Measurements from ENCODE around the gene CD160. TPM values are rescaled to one million over a fixed set of nuclear protein-coding genes. Genes with fewer than 3 reads are reported as not detected.
A peak's percentile ranks its signal among the peaks of the same experiment; 100 is the strongest.

CD160 gene
- total RNA-seq, 1 donor from 2014 or later, result not detected

DNA sequence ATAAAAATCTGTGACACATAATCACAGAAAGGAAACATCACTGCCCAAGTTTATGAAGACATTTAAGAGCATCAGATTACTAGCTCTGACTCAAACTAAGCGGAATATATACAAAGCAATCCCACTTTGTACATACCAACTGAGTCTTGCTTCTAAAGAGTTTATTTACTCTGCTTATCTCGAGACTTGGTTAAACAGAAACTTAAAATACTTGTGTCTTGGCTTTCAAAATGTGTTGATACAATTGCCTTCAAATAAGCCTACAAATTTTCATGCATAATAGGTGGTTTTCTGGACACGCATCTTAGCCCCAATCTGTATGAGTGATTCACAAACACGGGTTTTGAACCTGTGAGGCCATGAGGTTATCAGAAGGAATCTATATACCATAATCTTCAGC is 21.0 kb downstream of the CD160 start:
- DNase-seq (ENCODE audit: low spot score in 2 of 2), result no peak
- Histone ChIP-seq H3K4me1 (no peaks in the 10 kb centered on the region), H3K9me3 (no peaks in the 10 kb centered on the region), H3K4me3 (no peak overlapping the region), H3K27ac (no peak overlapping the region), H3K36me3 (peaks cover 36 to 49% of the 10 kb centered on the region in 2 donors), H3K27me3 (no peaks in the 10 kb centered on the region)
- TF ChIP-seq, protein P1, sequence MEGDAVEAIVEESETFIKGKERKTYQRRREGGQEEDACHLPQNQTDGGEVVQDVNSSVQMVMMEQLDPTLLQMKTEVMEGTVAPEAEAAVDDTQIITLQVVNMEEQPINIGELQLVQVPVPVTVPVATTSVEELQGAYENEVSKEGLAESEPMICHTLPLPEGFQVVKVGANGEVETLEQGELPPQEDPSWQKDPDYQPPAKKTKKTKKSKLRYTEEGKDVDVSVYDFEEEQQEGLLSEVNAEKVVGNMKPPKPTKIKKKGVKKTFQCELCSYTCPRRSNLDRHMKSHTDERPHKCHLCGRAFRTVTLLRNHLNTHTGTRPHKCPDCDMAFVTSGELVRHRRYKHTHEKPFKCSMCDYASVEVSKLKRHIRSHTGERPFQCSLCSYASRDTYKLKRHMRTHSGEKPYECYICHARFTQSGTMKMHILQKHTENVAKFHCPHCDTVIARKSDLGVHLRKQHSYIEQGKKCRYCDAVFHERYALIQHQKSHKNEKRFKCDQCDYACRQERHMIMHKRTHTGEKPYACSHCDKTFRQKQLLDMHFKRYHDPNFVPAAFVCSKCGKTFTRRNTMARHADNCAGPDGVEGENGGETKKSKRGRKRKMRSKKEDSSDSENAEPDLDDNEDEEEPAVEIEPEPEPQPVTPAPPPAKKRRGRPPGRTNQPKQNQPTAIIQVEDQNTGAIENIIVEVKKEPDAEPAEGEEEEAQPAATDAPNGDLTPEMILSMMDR (IDR thresholded peaks at IDR 0.05), result no peak
- intact Hi-C loops (cut with DNase I), result loop anchor here (10.0 kb wide), 1 partner anchor 55 kb away; no protein-coding TSS in a partner anchor

DNA sequence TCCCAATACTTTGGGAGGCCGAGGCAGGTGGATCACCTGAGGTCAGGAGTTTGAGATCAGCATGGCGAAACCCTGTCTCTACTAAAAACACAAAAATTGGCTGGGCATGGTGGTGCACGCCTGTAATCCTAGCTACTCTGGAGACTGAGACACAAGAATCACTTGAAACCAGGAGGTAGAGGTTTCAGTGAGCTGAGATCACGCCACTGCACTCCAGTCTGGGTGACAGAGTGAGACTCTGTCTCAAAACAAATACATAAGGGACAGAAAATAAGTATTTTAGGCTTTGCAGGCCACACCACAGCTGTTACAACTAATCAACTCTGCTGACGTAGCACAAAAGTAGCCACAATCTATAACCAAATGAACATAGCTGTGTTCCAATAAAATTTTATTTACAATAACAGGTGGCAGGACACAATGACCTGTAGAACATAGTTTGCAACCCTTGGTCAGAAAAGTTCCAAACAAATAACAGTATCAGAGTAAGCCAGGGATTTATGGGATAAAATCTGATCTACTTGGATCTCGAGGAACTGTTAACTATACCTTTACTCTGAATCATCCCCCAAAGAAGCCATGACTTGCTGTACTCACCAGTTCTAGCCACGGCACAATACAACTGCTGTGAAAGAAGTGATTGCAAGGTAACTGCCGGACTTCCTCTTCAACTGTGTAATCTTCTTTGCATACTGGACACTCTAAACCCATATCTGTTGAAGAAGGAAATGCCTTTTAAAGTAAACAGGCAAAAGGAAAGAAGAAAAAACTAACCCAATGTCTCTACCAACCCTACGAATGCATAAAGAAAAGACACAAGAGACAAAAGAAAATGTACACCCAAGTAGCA is 28.3 kb downstream of the CD160 start:
- no peak overlapping the region for H3K27ac ChIP-seq
- peaks cover 93 to 98% of the 10 kb centered on the region in 2 donors for H3K36me3 ChIP-seq
- H3K4me1 ChIP-seq, result peaks cover 0 to 7% of the 10 kb centered on the region in 2 donors
- no peaks in the 10 kb centered on the region for H3K27me3 ChIP-seq
- H3K4me3 ChIP-seq, result no peak overlapping the region
- intact Hi-C loops (cut with DNase I), result loop anchor here (10.0 kb wide), 1 partner anchor 47 kb away; no protein-coding TSS in a partner anchor
- no peaks in the 10 kb centered on the region for H3K9me3 ChIP-seq
- no peak for DNase-seq (ENCODE audit: low spot score in 2 of 2)
- TF ChIP-seq, protein P1 (IDR thresholded peaks at IDR 0.05), result no peak

DNA sequence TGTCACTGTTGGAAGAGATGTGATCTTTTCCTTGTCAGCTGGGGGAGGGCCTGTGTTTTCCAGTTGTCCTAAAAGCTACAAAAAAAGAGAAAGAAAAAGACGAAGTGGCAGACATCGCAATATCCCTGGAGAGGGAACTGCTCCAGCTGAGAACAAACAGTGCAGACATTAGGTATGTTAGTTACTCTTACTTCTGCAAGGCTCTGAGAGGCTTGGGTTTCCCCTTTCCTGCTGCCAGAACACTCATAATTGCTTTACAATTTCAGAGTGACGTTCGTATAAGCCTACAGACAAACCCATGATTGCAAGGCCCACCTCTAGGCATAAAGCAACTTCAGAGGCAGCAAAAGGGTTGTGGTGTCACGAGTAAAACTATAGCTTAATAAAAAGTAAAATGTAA is 31.1 kb downstream of the CD160 start:
- no peak for DNase-seq (ENCODE audit: low spot score in 2 of 2)
- Histone ChIP-seq H3K4me3 (no peak overlapping the region), H3K27me3 (no peaks in the 10 kb centered on the region), H3K36me3 (peaks cover 76 to 80% of the 10 kb centered on the region in 2 donors), H3K4me1 (peaks cover 0 to 7% of the 10 kb centered on the region in 2 donors), H3K9me3 (no peaks in the 10 kb centered on the region), H3K27ac (no peak overlapping the region)
- intact Hi-C loops (cut with DNase I), result no loop called here
- TF ChIP-seq, protein P1 (IDR thresholded peaks at IDR 0.05), result no peak

DNA sequence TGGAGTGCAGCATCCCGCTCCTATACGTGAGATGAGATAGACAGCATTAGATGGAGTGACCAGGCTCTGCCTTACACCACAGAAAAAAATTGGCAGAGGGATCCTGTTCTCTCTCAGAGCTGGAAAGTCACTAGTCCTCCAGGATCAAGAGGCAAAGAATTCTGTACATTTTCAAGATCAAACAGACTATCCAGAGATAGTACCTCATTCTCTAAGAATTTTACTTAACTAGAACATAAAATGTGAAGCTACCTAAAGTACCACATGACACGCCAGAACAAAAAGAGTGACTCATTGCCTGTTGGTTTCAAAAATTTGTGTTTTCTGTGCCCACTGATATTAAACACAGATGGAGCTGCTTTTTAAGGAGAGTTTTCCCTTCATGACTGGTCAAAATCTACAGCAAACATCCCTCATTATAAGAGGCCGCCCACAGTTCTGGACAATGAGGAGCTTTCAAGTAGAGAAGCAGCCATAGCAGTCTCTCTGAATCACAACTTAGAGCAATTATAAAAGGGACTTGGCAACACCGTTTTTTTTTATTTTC is 32.3 kb downstream of the CD160 start:
- TF ChIP-seq, protein P1 (IDR thresholded peaks at IDR 0.05), result no peak
- H3K27ac ChIP-seq, result peak overlapping the region; percentile 50 to 54
- no peak for DNase-seq (ENCODE audit: low spot score in 2 of 2)
- H3K4me1 ChIP-seq, result peaks cover 0 to 7% of the 10 kb centered on the region in 2 donors
- peaks cover 72 to 78% of the 10 kb centered on the region in 2 donors for H3K36me3 ChIP-seq
- H3K27me3 ChIP-seq, result no peaks in the 10 kb centered on the region
- no peak overlapping the region for H3K4me3 ChIP-seq
- intact Hi-C loops (cut with DNase I), result no loop called here
- H3K9me3 ChIP-seq, result no peaks in the 10 kb centered on the region

DNA sequence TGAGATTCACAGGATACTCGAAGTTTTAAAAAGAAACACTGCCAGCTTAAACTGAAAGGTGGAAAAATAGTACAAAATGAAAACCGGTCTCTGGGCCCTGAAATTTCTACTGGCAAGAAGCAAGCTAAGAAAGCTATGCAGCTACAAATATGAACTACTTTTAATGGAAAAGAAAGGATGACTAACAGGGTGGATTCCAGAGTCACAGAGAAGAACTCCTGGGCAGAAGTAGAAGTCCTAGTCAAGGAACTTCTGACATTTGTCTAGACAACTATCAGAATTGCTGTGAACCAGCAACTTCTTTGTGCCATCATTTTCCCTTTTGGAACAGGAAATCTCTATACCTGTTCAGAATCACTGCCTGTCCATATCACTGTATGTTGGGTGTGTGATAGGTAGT is 38.1 kb downstream of the CD160 start:
- peaks cover 47 to 64% of the 10 kb centered on the region in 2 donors for H3K36me3 ChIP-seq
- intact Hi-C loops (cut with DNase I), result no loop called here
- TF ChIP-seq, protein P1 (IDR thresholded peaks at IDR 0.05), result no peak
- DNase-seq (ENCODE audit: low spot score in 2 of 2), result no peak
- H3K4me1 ChIP-seq, result peaks cover 0 to 6% of the 10 kb centered on the region in 2 donors
- no peaks in the 10 kb centered on the region for H3K27me3 ChIP-seq
- no peaks in the 10 kb centered on the region for H3K9me3 ChIP-seq
- no peak overlapping the region for H3K4me3 ChIP-seq
- no peak overlapping the region for H3K27ac ChIP-seq
